ENCODE measurements around the gene STOX2.

Gene STOX2

GRCh38 chr4:184014301-184014700 is 109.2 kb downstream of the STOX2 start:
- Histone ChIP-seq H3K9ac (ENCODE audit: low read depth, low read length) (no peak overlapping the region), H3K4me1 (ENCODE audit: insufficient read depth, low read length) (no peaks in the 10 kb centered on the region), H3K27ac (ENCODE audit: low read length) (no peak overlapping the region), H3K36me3 (ENCODE audit: insufficient read depth, low read depth, low read length) (peaks cover 20% of the 10 kb centered on the region), H3K4me3 (ENCODE audit: low read length) (no peak overlapping the region), H3K9me3 (ENCODE audit: insufficient read depth, low read depth, low read length) (no peaks in the 10 kb centered on the region), H3K27me3 (ENCODE audit: insufficient read depth, low read length) (no peaks in the 10 kb centered on the region)

- no peak overlapping the region for H3K27ac ChIP-seq (ENCODE audit: low read length)
- no peaks in the 10 kb centered on the region for H3K27me3 ChIP-seq (ENCODE audit: insufficient read depth, low read length)
- 0 out of 2 replicates have a peak, but pooled peaks cover under 1% of the 10 kb centered on the region for H3K36me3 ChIP-seq (ENCODE audit: insufficient read depth, low read depth, low read length)
- no peaks in the 10 kb centered on the region for H3K9me3 ChIP-seq (ENCODE audit: insufficient read depth, low read depth, low read length)
- no peaks in the 10 kb centered on the region for H3K4me1 ChIP-seq (ENCODE audit: insufficient read depth, low read length)
- no peak overlapping the region for H3K9ac ChIP-seq (ENCODE audit: low read depth, low read length)
- H3K4me3 ChIP-seq (ENCODE audit: low read length), result no peak overlapping the region
These were observed 111.9 kb downstream of the STOX2 start for GRCh38 chr4:184016759-184017668.

GRCh38 chr4:184019076-184019475 is 114.0 kb downstream of the STOX2 start:
- H3K27me3 ChIP-seq (ENCODE audit: insufficient read depth, low read length), result no peaks in the 10 kb centered on the region
- H3K4me1 ChIP-seq (ENCODE audit: insufficient read depth, low read length), result no peaks in the 10 kb centered on the region
- H3K4me3 ChIP-seq (ENCODE audit: low read length), result no peak overlapping the region
- H3K36me3 ChIP-seq (ENCODE audit: insufficient read depth, low read depth, low read length), result no peaks in the 10 kb centered on the region
- no peaks in the 10 kb centered on the region for H3K9me3 ChIP-seq (ENCODE audit: insufficient read depth, low read depth, low read length)
- H3K27ac ChIP-seq (ENCODE audit: low read length), result no peak overlapping the region
- no peak overlapping the region for H3K9ac ChIP-seq (ENCODE audit: low read depth, low read length)

- Histone ChIP-seq H3K4me3 (ENCODE audit: low read length) (no peak overlapping the region), H3K27me3 (ENCODE audit: insufficient read depth, low read length) (no peaks in the 10 kb centered on the region), H3K27ac (ENCODE audit: low read length) (no peak overlapping the region), H3K9ac (ENCODE audit: low read depth, low read length) (no peak overlapping the region), H3K9me3 (ENCODE audit: insufficient read depth, low read depth, low read length) (no peaks in the 10 kb centered on the region), H3K36me3 (ENCODE audit: insufficient read depth, low read depth, low read length) (no peaks in the 10 kb centered on the region), H3K4me1 (ENCODE audit: insufficient read depth, low read length) (no peaks in the 10 kb centered on the region)
These were observed 114.8 kb downstream of the STOX2 start for GRCh38 chr4:184019667-184020623.

GRCh38 chr4:184021389-184021788 is 116.3 kb downstream of the STOX2 start:
- H3K4me3 ChIP-seq (ENCODE audit: low read length), result no peak overlapping the region
- no peak overlapping the region for H3K9ac ChIP-seq (ENCODE audit: low read depth, low read length)
- no peaks in the 10 kb centered on the region for H3K36me3 ChIP-seq (ENCODE audit: insufficient read depth, low read depth, low read length)
- no peak overlapping the region for H3K27ac ChIP-seq (ENCODE audit: low read length)
- H3K27me3 ChIP-seq (ENCODE audit: insufficient read depth, low read length), result no peaks in the 10 kb centered on the region
- H3K4me1 ChIP-seq (ENCODE audit: insufficient read depth, low read length), result no peaks in the 10 kb centered on the region
- no peaks in the 10 kb centered on the region for H3K9me3 ChIP-seq (ENCODE audit: insufficient read depth, low read depth, low read length)

GRCh38 chr4:184022679-184023383 is 117.7 kb downstream of the STOX2 start:
- Histone ChIP-seq H3K27me3 (ENCODE audit: insufficient read depth, low read length) (no peaks in the 10 kb centered on the region), H3K4me3 (ENCODE audit: low read length) (no peak overlapping the region), H3K9me3 (ENCODE audit: insufficient read depth, low read depth, low read length) (no peaks in the 10 kb centered on the region), H3K9ac (ENCODE audit: low read depth, low read length) (no peak overlapping the region), H3K27ac (ENCODE audit: low read length) (no peak overlapping the region), H3K4me1 (ENCODE audit: insufficient read depth, low read length) (no peaks in the 10 kb centered on the region), H3K36me3 (ENCODE audit: insufficient read depth, low read depth, low read length) (no peaks in the 10 kb centered on the region)

GRCh38 chr4:184024637-184025036 is 119.5 kb downstream of the STOX2 start:
- Histone ChIP-seq H3K27me3 (ENCODE audit: insufficient read depth, low read length) (no peaks in the 10 kb centered on the region), H3K9ac (ENCODE audit: low read depth, low read length) (no peak overlapping the region), H3K9me3 (ENCODE audit: insufficient read depth, low read depth, low read length) (no peaks in the 10 kb centered on the region), H3K36me3 (ENCODE audit: insufficient read depth, low read depth, low read length) (no peaks in the 10 kb centered on the region), H3K4me1 (ENCODE audit: insufficient read depth, low read length) (no peaks in the 10 kb centered on the region), H3K4me3 (ENCODE audit: low read length) (no peak overlapping the region), H3K27ac (ENCODE audit: low read length) (no peak overlapping the region)

- no peaks in the 10 kb centered on the region for H3K4me1 ChIP-seq (ENCODE audit: insufficient read depth, low read length)
These were observed 123.7 kb downstream of the STOX2 start for GRCh38 chr4:184028561-184029374.

GRCh38 chr4:184030036-184030435 is 124.9 kb downstream of the STOX2 start:
- H3K27me3 ChIP-seq (ENCODE audit: insufficient read depth, low read length), result no peaks in the 10 kb centered on the region
- no peaks in the 10 kb centered on the region for H3K4me1 ChIP-seq (ENCODE audit: insufficient read depth, low read length)
- no peak overlapping the region for H3K27ac ChIP-seq (ENCODE audit: low read length)
- no peak overlapping the region for H3K9ac ChIP-seq (ENCODE audit: low read depth, low read length)
- H3K4me3 ChIP-seq (ENCODE audit: low read length), result no peak overlapping the region
- H3K9me3 ChIP-seq (ENCODE audit: insufficient read depth, low read depth, low read length), result no peaks in the 10 kb centered on the region
- no peaks in the 10 kb centered on the region for H3K36me3 ChIP-seq (ENCODE audit: insufficient read depth, low read depth, low read length)

More at GRCh38 chr4:184028561-184029374, 123.7 kb downstream of the STOX2 start:
- Histone ChIP-seq H3K9ac (ENCODE audit: low read depth, low read length) (no peak overlapping the region), H3K36me3 (ENCODE audit: insufficient read depth, low read depth, low read length) (no peaks in the 10 kb centered on the region), H3K27ac (ENCODE audit: low read length) (no peak overlapping the region), H3K27me3 (ENCODE audit: insufficient read depth, low read length) (no peaks in the 10 kb centered on the region), H3K9me3 (ENCODE audit: insufficient read depth, low read depth, low read length) (no peaks in the 10 kb centered on the region), H3K4me3 (ENCODE audit: low read length) (no peak overlapping the region)

- no peaks in the 10 kb centered on the region for H3K27me3 ChIP-seq (ENCODE audit: insufficient read depth, low read length)
- no peaks in the 10 kb centered on the region for H3K9me3 ChIP-seq (ENCODE audit: insufficient read depth, low read depth, low read length)
- no peak overlapping the region for H3K27ac ChIP-seq (ENCODE audit: low read length)
- H3K4me1 ChIP-seq (ENCODE audit: insufficient read depth, low read length), result no peaks in the 10 kb centered on the region
- H3K9ac ChIP-seq (ENCODE audit: low read depth, low read length), result no peak overlapping the region
- H3K36me3 ChIP-seq (ENCODE audit: insufficient read depth, low read depth, low read length), result no peaks in the 10 kb centered on the region
- H3K4me3 ChIP-seq (ENCODE audit: low read length), result no peak overlapping the region
These were observed 125.7 kb downstream of the STOX2 start for GRCh38 chr4:184030764-184031163.

GRCh38 chr4:184032091-184032490 is 127.0 kb downstream of the STOX2 start:
- H3K4me1 ChIP-seq (ENCODE audit: insufficient read depth, low read length), result no peaks in the 10 kb centered on the region
- H3K9ac ChIP-seq (ENCODE audit: low read depth, low read length), result no peak overlapping the region
- no peaks in the 10 kb centered on the region for H3K36me3 ChIP-seq (ENCODE audit: insufficient read depth, low read depth, low read length)
- H3K9me3 ChIP-seq (ENCODE audit: insufficient read depth, low read depth, low read length), result no peaks in the 10 kb centered on the region
- H3K27ac ChIP-seq (ENCODE audit: low read length), result no peak overlapping the region
- no peaks in the 10 kb centered on the region for H3K27me3 ChIP-seq (ENCODE audit: insufficient read depth, low read length)
- no peak overlapping the region for H3K4me3 ChIP-seq (ENCODE audit: low read length)
